Smooth muscle cell of the pulmonary artery (primary cell): ENCODE data around the gene CDKN2C. TPM values are rescaled to one million over a fixed set of nuclear protein-coding genes. Genes with fewer than 3 reads are reported as not detected.

Experiments used
- total RNA-seq: library from RNA; depleted of rRNA; stranded (reverse); fragments of >200 nt; gene quantifications from 2 replicates; pipeline ENCODE4 v1.2.3, GENCODE V29; 2014

CDKN2C gene
- total RNA-seq = 4.3 and 17.1 TPM in 2 replicates

DNA sequence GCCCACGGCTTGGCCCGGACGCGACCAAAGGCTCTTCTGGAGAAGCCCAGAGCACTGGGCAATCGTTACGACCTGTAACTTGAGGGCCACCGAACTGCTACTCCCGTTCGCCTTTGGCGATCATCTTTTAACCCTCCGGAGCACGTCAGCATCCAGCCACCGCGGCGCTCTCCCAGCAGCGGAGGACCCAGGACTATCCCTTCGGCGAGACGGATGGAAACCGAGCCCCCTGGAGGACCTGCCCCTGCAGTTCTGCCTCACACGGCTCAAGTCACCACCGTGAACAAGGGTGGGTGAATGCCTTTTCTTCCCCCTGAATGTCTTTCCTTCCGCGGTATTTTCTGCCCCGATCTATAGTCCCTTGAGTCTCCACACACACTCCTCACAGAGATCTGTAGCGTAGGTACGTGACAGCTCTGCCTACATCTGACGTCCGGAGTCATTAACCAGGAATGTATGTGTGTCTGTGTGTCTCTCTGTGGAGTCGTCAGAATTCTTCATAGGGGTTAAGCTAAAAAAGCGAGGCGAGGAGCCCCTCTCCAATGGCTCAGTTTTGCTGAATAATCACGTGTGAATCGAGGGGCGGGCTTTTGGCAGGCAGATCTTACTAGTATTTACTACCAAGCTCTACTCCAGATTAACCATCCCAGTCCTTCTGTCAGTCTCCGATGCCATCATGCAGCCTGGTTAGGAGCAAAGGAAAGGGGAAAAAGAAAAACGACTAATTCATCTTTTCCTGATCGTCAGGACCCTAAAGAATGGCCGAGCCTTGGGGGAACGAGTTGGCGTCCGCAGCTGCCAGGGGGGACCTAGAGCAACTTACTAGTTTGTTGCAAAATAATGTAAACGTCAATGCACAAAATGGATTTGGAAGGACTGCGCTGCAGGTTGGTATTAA, at the start of gene CDKN2C:
CDKN2C (plus strand) TSS at position 635 of the 898 bp plus-strand sequence; CDS start at position 759, 124 bp downstream.

DNA sequence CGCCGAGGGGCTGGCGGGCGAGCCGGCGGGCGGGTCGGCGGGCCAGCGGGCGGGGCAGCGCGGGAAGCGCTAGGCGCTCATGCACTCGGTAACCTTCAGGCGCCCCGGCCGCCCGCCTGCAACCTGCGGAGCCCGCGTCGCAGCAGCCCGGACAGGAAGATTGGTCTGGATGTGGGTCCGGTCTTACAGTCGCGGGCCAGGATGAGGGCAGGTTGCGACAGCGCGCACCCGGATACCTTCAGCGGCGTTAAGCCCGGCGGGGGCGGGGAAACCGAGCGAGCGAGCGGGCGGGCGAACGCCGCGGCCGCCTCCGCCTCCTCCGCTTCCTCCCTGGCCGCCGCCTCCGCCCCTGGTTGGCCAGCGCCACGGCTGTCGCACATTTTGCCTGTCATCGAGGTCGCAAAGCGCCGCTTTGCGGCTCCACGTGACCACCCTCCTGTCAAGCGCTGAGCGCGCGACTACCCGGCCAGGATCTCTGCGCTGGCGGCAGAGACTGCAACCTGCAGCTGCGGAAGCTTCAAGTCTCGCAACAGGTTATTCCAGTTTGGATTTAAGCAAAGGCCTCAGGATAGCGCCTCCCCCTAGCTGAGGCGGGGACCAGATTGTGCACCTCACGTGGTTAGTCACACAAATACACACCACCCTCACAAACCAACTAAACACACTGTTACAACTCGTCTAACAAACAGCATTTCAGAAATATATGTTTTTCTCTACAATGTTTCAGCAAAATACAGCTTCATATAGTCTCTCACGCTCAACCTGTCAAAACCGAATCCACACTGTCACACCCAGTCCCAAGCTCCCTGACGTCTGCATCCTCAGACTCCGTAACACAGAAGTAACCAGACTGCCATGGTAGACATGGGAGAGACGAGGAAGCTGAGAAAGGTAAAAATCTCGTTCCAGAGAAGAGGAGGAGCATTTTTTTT, 9.9 kb upstream of the CDKN2C start, which contains the start of gene FAF1:
FAF1 (minus strand) TSS at position 355 of the 932 bp plus-strand sequence. CDS start 456 bp downstream, outside the sequence.

Other genes with a start within 250 kb of the CDKN2C start
- 45.1 and 45.2 TPM in 2 replicates for gene FAF1, start 10.0 kb upstream of the CDKN2C start, total RNA-seq
- gene C1orf185, start 132.0 kb downstream of the CDKN2C start, total RNA-seq = not detected in 2 replicates